Astrocyte of the cerebellum (primary cell): ENCODE measurements around the gene CASTOR2.
A peak's percentile ranks its signal among the peaks of the same experiment; 100 is the strongest.

Experiments used
- DNase-seq: peaks from one replicate; pipeline ENCODE4 v3.0.0-alpha.2; 2011; ENCODE audit warnings: low read depth
- H3K4me3 ChIP-seq: 2 replicates; pipeline ENCODE4 v1.5.1; 2011; ENCODE audit warnings: mild to moderate bottlenecking, low read depth, low read length, moderate library complexity
- in situ Hi-C: cut with HindIII; loops from 2 replicates; pipeline ENCODE4 v1.10.0; 2017; ENCODE audit warnings: low sequenced_read_pairs
- TF ChIP-seq, protein P1 (sequence below): IDR thresholded peaks from 2 replicates; pipeline ENCODE4 v1.5.1; 2012; ENCODE audit warnings: low read length, low read depth, moderate library complexity, mild to moderate bottlenecking; ENCODE audit errors: missing control alignments

CASTOR2 gene

DNA sequence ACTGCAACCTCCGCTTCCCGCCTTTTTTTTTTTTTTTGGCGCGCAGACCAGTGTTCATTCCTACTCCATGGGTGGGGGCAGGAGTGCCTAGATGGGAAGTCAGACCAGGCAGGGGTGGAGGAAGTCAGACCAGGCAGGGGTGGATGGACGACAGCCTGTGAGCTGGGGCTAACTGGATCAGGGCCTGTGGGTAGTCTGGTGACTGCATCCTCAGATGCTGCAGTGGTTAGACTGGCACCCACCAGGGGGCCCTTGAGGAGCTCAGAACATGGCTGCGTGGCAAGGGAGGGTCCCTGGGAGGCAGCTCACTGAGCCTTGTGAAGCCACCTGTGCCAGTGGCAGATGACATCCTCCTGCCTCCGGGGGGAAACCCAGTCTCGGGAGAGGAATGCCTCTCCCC is 74.0 kb downstream of the CASTOR2 start:
- TF ChIP-seq, protein P1, sequence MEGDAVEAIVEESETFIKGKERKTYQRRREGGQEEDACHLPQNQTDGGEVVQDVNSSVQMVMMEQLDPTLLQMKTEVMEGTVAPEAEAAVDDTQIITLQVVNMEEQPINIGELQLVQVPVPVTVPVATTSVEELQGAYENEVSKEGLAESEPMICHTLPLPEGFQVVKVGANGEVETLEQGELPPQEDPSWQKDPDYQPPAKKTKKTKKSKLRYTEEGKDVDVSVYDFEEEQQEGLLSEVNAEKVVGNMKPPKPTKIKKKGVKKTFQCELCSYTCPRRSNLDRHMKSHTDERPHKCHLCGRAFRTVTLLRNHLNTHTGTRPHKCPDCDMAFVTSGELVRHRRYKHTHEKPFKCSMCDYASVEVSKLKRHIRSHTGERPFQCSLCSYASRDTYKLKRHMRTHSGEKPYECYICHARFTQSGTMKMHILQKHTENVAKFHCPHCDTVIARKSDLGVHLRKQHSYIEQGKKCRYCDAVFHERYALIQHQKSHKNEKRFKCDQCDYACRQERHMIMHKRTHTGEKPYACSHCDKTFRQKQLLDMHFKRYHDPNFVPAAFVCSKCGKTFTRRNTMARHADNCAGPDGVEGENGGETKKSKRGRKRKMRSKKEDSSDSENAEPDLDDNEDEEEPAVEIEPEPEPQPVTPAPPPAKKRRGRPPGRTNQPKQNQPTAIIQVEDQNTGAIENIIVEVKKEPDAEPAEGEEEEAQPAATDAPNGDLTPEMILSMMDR: no peak
- DNase-seq: no peak
- in situ Hi-C loops: no loop called here
- no peak overlapping the region for H3K4me3 ChIP-seq

DNA sequence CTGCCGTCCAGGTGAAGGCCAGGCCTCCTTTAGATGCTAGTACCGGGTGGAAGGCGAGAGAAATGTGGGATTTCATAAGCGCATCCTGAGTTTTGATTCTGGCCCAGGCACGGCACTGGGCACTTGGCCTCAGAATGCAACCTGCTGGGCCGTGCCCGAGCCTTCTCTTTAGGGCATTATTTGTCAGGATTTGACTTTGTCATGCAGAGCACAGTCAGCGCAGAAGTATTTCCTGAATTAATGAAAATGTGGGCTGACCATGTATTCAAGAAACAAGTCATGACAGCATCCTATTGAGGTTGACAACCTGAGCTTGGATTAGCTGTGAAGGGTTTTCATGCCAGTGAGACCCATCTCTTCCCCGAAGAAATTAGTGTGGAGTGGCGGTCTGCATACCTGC is 74.7 kb downstream of the CASTOR2 start:
- DNase-seq: peak; percentile 50
- in situ Hi-C loops: no loop called here
- TF ChIP-seq, protein P1: no peak
- H3K4me3 ChIP-seq: no peak overlapping the region

DNA sequence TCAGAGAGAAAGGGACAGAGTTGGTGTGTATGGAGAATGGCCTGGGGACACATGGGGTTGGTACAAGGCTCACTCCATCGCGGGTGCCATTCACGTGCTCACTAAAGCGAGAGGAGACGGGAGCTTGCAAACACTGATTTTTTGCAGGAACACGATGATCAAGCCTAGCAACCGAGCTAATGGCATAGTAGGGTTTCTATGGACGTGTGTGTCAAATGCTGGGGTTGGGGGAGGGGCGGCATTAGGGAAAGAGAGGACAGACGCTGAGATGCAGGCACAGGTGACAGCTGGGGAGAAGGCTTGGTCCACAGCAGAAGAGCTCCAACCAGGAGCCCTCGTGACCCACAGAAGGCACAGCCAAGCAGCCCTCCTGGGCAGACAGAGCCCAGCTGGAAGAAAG is 75.2 kb downstream of the CASTOR2 start:
- no peak for DNase-seq
- TF ChIP-seq, protein P1: no peak
- no peak overlapping the region for H3K4me3 ChIP-seq
- in situ Hi-C loops: no loop called here

DNA sequence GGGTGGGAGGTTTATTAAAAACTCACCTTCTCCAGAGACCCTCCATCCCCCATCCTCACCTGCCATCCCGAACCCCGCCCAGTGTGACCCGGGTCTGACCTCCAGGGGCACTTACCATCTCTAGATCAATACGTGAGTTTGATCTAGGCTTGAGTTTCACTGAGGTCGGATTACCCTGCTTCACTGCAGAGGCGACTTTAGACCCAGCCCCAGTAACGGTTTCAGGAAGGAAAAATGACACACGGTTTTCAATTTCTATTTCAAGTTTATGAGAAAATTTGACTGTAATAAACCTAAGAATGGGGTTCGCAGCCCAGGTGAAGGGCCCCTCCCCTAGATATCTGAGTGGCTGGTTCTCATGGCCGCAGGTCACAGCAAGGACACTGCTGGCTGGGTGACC is 76.0 kb downstream of the CASTOR2 start:
- no peak overlapping the region for H3K4me3 ChIP-seq
- TF ChIP-seq, protein P1: no peak
- no peak for DNase-seq
- in situ Hi-C loops: no loop called here

DNA sequence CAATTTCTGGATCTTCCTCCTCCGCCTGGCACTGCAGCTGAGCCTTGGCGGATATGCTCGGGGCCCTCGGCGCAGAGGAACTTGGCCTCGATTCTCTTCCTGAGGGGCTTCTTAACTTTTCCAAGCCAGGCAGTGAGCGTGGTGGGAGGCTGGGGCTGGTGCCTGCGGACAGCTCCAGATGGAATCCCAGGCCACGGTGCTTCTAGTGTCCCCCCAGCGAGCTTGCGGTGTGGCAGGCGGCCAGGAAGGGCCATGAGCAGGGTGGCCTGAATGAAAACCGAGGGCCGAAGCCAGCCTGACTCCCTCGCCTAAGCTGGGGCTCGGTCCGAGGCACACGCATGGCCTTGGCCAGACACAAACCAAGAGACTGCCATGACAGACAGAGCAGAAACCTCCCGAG is 77.8 kb downstream of the CASTOR2 start:
- no peak overlapping the region for H3K4me3 ChIP-seq
- in situ Hi-C loops: no loop called here
- DNase-seq: no peak
- TF ChIP-seq, protein P1: no peak

DNA sequence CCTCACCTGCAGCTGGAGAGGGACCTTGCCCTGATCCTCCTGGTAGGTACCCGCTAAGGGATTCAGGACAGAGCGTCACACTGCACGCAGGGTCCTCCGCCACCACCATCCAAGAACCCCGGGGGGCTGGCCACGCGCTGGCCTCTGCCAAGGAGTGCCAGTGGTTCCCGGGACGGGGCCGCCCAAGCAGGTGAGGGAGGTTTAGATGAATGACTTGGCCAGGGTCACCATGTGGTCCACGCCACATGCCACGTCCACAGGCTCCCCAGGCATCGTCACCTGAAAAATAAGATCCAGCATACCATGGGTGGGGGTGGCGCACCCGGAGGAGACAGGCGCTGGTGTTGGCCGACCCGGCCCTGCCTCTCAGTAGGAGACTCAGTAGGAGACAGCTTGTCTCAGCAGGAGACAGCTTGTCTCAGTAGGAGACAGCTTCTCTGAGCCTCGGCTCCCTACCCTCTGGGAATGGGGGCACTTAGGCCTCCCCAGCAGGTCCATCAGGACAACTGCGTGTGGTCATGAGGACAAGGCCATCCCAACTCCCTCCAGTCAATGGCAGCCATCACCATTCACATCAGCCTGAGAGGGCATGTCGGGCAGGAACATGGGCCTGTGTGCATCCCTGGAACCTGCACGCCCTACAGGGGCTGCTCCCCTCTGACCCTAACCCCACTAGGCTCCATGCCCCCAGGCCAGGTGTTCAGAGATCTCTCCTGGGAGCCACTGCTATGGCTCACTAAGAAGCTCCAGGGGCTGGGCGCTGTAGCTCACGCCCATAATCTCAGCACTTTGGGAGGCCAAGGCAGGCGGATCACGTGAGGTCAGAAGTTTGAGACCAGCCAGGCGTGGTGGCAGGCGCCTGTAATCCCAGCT is 78.6 kb downstream of the CASTOR2 start:
- TF ChIP-seq, protein P1: no peak
- in situ Hi-C loops: no loop called here
- no peak overlapping the region for H3K4me3 ChIP-seq
- DNase-seq: no peak
